HG03457 (cell line): ENCODE data around the gene CAMKK2.
"Not testable (repeated sequence)": the region's sequence is repeated elsewhere in the genome, so short reads cannot be mapped to it uniquely, and the experiment has no call there.

Experiments used
- ATAC-seq: cut with Tn5 transposase; IDR thresholded peaks from one replicate; pipeline ENCODE4 v1.9.1; 2021; ENCODE audit warnings: moderate number of reproducible peaks; ENCODE audit not compliant: unreplicated experiment

The CAMKK2 gene

DNA sequence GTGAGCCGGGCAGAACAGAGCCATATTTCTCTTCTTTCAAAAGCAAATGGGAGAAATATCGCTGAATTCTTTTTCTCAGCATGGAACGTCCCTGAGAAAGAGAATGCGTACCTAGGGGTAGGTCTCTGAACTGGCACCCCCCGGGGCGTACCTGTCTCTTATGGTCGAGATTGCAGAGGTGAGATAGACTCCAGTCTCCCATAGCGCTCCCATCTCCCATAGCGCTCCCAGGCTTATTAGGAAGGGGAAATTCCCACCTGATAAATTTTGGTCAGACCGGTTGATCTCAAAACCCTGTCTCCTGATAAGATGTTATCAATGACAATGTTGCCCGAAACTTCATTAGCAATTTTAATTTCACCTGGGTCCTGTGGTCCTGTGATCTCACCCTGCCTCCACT, 16.0 kb downstream of the CAMKK2 start:
- ATAC-seq = not testable (repeated sequence)

DNA sequence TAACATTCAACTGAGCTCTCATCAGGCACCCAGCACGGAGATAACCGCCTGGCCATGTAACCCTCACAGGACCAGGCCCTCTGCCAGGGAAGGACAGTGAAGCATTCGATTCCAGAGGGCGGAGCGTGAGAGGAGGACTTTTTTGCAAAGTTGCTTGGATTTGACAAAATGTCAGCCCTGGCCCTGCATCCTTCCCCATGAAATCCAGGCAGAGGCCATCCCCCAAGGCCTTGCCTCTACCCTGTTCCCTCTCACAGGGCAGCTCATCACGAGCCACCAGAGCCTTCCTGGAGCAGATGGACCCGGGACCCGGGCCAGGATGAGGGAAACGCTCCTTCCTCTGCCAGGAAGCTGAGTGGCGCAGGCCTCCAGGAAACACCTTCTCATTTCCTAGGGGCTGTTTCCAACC, 17.0 kb downstream of the CAMKK2 start:
- ATAC-seq = no peak

DNA sequence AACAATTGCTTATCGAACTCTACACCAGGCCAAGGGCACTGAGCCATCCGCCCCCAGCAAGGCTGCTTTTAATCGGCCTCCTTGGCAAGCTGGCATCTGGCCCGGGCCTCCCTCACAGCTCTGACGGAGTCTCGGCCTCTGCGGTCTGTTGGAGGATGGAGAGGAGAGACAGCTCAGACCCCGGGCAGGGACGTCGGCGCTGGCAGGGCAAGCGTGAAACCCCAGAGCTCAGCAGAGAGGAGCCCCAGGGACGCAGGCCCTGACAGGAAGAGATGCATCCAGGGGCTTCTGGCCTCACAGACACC, 17.5 kb downstream of the CAMKK2 start:
- no peak for ATAC-seq

DNA sequence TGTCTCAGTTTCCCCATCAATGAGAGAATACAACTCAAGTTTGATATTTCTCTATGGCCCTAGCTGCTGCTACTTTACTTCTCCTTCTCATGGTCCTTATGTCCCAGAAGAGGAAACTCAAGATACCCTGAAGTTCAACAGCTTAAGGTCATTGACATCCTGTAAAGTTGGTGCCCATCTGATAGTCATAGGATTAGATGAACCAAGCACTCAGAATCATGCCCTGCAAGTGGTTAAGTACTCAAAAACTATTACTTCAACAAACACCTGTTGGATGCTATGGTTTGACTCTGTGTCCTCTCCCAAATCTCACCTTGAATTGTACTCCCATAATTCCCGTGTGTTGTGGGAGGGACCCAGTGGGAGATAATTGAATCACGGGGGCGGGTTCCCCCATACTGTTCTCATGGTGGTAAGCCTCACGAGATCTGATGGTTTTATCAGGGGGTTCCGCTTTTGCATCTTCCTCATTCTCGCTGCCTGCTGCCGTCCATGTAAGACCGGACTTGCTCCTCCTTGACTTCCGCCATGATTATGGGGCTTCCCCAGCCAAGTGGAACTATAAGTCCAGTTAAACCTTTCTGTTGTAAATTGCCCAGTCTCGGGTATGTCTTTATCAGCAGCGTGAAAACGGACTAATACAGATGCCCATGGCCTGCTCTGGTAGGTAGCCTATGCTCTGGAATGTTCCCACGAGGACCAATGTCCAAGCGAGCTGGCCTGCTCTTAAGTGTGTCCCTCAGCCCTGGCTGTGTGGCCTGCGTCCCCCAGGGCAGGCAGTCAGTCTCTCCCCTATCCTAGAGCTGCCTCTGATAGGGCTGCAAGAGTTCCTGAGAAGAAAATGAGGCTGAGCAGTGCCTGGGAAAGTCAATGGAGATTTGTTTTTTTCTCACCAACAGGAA, 18.1 kb downstream of the CAMKK2 start:
- no peak for ATAC-seq

DNA sequence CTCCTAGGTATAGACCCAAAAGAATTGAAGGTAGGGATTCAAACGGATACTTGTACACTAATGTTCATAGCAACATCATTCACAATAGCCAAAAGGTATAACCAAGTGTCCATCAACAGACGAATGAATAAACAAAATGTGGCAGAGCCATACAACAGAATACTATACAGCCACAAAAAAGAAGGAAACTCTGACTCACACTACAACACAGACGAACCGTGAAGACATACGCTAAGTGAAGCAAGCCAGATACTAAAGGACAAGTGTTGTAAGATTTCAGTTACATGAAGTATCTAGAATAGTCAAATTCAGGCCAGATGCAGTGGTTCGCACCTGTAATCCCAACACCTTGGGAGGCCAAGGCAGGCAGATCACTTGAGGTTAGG, 19.1 kb downstream of the CAMKK2 start:
- no peak for ATAC-seq

DNA sequence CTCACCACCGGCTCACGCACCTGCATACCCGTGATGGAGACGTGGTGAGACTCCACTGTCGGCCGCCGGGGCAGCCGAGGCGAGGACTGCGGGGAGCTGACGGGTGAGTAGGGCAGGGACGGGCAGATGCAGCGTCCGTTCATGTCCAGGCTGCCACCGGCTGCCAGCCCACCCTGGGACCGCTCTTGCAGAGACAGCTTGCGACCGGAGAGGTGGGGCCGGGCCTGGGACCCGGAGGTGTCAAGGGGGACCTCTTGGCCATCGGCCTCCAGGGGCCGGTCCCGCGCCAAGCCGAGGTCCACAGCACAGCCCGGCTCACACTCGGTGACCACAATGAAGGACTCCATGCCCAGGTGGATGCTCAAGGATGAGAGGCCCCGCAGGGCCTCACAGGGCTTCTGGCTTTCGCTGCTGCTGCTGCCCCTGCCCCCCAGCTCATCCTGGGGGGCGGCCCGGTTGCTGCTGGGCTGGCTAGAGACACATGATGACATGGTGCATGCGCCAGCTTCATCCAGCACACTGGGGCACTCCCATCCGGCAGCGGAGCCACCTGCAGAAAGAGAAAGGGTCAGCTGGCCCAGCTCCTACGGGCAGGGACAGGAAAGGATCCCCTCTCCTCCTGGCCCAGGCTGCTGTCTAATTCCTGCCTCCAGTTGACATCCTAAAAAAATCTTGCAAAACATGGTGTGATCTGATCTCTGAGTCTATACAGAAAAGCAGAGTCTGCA, 22.3 kb downstream of the CAMKK2 start:
- no peak for ATAC-seq

DNA sequence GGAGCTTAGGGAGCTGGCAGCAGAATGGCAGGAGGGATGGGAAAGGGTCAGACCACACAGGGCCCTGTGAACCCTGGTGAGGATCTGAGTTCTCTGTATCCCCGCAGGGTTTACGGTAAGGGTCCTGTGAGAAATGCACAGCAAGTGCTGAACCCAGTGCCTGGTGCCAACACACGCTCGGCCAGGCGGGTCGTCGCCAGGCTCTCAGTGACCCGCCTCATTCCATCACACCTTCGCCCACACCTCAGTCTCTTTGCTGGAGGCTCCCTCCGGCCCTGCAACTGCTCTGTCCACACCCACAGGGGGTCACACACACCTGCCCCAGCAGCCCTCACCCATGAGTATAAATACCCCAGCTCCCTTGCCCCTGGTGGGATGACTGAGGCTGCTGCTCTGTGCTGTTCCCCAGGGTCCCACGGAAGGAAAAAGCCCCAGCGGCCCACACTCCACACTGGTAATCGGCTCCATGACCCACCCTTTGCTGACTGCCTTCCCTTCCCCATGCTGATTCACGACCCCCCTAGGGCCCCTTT, 23.1 kb downstream of the CAMKK2 start:
- ATAC-seq = no peak

DNA sequence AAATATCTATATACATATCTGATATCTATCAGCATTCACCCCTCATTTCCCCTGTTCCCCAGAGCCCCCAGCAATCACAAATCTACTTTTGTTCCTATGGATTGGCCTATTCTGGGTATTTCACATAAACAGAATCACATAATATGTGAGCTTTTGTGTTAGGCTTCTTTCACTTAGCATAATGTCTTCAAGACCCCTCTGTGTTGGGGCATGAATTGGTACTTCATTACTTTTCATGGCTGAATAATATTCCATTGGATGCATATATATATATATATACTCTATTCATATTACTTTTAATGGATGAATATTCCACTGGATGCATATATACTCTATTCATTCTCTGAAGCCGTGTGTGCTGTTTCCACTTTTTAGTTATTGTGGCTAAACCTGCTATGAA, 28.7 kb downstream of the CAMKK2 start:
- ATAC-seq = no peak

DNA sequence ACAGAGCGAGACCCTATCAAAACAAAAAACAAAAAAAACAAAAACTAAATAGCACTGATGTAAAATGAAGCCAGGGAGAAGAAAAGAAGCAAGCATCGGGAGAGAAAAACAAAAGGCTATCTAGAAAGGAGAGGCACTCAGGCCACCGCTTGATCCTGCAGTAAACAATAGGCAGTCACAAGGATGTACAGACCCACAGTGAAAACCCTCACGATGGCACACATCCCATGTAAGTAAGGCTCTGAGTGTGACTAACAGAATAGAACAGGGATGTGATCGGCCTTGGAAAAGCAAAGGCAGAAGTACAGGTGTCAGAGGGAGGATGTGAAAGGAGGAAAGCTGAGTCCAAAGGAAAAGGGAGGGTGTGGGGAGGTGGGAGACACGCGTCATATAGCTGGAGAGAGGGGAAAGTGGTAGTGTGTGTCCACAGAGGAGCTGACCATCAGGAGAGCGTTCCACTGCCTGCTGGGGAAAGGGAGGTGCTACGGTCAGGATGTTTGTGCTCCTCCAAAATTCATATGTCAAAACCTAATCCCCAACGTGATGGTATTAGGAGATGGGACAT, 31.5 kb downstream of the CAMKK2 start:
- ATAC-seq = no peak

DNA sequence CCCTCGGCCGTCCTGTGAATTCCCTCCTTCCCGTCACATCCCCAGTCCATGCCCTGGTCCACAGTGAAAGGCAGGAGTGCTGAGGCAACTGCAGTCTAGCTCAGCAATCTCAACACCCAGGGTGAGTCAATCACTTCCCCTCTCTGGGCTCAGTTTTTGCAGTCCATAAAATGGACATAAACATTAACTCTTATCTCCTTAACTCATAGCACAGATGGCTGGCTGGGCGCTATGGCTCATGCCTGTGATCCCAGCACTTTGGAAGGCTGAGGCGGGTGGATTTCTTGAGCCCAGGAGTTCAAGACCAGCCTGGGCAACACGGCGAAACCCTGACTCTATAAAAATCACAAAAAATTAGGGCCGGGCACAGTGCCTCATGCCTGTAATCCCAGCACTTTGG, 32.4 kb downstream of the CAMKK2 start:
- no peak for ATAC-seq

DNA sequence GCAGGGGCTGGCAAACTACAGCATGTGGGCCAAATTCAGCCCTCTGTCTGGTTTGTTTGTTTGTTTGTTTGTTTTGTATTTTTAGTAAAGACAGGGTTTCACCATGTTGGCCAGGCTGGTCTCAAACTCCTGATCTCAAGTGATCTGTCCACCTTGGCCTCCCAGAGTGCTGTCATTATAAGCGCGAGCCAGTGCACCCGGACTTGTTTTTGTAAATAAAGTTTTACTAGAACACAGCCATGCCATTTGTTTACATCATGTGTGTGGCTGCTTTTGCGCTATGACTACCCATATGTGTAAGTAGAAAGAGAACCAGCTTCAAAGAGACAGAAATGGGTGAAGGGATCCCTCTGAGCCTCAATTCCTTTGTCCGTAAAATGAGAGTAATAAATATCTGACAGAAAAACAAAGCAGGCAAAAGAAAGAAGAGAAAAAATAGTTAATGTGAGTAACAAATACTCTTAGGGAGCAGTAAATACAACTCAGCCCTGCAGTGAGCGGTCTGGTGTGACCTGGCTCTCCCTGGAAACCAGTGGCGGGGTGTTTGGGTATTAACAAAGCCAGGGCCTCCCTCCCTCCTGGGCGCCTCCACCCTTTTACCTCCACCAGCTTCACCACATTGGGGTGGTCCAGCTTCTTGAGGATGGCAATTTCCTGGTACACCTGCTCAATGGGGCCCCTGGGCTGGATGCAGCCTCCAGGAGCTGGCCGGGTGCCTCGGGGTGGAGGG, 33.1 kb downstream of the CAMKK2 start:
- ATAC-seq = no peak

DNA sequence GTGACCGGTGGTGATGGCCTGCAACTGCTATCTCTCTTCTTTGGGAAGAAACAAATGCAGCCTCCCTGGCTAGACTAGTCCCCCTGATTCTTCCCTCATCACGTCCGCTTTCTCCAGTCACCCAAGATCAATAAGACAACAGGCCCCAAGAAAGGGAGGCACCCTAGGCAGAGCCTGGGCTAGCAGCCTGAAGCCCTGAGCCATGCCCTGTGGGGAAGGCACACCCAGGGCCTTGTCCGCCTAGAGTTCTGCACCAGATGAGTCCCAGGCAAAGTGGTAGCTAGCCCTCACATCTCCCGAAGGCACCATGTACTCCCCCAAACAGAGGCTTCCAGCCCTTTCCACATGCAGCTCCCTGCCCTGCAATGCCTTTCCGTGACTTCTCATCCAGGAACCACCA, 35.1 kb downstream of the CAMKK2 start:
- no peak for ATAC-seq

DNA sequence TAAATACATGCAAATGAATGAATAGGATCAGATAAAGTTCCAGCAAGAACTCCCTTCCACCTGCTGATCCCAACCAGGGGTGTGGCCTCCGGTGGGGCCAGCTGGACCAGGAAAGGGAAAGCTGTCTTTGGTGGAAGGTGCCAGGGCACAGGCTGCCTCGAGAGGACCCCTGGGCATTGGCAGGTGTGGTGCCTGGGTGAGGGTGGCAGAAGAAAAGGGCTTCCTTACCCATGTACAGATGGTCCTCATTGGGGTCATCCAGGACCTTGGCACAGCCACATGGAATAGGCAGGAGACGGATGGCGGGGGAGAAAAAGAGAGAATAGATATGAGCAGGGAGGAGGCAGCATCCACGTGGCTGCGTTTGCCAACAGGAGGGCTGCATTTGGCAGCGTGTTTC, 36.4 kb downstream of the CAMKK2 start:
- ATAC-seq = no peak

DNA sequence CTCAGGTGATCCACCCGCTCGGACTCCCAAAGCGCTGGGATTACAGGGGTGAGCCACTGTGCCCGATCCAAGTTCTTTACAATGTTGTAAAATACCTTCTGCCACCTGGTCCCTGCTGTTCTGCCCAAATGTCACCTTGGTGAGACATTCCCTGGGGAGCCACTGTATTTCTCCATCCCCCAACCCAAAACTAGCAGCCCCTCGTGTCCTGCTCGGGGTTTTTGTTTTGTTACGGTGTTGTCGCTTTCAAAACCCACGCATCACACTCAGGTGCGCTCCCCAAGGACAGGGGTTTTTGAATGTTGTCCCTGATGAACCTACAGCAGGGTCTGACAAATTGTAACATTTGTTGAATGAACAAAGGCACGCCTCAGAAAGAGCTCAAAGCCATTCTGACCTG, 37.4 kb downstream of the CAMKK2 start:
- ATAC-seq = no peak

DNA sequence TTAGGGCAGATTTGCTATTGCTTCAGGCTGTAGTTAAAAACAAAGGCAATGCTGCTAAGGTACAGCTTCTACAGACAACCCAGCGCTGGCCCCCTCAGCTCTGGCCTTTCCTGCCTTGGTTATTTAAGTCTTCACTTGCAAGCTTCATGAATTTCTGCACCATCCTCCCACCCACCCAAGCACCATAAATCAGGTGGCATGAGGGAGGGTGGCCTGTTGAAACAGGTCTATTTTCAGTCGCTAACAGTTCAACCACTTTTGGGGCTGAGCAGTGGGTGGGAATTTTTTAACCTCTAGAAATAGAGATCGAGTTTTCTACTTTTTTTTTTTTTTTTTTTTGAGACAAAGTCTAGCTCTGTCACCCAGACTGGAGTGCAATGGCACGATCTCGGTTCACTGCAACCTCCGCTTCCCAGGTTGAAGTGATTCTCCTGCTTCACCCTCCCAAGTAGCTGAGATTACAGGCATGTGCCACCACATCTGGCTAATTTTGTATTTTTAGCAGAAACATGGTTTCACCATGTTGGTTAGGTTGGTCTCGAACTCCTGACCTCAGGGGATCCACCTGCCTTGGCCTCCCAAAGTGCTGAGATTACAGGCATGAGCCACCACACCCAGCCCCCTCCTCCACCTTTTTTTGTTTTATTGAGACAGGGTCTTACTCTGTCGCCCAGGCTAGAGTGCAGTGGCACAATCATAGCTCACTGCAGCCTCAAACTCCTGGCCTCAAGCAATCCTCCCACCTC, 38.6 kb downstream of the CAMKK2 start:
- ATAC-seq = not testable (repeated sequence)

DNA sequence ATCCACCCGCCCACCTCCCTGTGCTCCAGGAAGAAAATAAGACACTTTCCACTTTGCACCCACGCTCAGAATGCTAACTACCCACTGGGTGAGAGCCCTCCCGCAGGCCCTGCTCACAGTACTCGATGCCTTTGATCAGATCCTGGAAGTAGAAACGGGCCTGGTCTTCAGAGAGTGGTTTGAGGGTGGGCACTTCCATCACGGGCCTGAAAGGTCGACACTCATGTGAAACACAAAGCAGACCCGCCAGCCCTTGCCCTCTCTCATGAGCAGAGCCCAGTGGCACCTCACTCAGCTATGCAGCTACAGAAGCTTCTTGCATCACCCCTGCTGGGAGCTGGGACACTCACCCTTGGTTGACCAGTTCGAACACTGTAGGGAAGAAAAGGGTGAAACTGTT, 41.1 kb downstream of the CAMKK2 start:
- no peak for ATAC-seq

DNA sequence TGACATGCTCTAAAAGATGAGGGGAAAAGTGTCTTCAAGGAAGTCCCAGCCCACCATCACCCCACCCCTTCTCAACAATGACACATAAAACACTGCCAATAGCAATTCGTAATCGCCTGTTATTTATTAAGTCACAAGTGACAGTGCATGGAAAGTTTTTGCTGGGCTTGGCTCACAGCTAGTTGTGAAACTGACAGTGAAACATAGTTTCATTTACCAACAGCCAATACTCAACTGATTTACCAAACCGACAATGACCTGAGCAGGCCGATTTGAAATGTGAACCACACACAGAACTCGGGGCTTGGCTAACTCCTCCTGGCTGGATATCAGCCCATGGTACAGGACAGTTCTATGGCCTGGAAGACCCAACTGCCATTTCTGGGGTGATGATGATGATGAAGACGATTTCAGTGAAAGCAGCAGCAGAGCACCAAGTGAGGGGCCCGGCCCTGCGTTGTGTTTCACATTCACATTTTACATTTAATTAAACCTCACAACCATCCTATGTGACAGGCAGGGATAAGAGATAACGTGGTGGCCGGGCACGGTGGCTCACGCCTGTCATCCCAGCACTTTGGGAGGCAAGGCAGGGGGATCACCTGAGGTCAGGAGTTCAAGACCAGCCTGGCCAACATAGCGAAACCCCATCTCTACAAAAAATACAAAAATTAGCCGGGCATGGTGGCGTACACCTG, 42.7 kb downstream of the CAMKK2 start:
- no peak for ATAC-seq

DNA sequence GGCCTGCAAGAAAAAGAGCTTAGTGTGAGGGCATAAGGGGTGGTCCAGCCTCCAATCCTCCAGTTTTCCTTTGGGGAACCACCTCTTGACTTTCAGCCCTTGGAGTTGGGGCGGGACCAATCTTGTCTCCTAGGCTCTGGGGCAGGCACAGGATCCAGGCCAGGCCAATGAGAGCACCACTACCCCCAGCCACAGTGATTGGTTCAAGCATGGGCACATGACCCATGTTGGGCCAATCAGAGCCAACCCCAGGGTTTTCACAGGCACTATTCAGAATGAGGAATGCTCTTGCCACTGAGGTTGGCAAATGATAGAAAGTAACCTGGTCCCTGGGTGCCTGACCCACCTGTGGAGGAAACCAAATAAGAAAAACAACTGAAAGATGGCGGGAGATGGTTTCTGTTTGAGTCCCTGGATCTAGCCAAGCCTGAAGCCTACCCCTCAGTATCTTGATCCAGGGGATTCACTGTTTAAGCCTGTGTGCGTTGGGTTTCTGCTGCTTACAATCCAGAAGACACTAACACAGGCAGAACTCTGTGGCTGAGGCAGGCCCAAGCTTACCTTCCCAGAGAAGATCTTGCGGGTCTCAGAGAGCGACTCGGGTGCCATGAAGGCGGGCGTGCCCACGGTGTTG, 43.7 kb downstream of the CAMKK2 start:
- no peak for ATAC-seq

DNA sequence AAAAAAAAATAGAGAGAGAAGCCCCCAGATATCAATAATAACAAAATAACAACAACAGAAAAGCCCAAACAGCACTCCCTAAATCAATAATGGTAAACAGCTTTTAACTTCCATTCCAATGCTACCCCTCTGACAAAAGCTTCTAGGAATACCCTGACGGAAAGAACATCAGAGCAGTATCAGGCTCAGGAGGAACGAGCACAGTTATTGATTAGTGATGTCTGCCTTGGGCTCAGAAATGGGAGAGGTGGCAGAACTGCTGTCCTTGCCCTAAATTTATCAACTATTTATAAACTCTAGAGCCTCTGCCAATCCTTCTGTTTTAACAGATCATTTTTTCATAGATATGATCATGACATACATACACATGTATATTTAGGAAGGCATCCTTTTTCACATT, 44.7 kb downstream of the CAMKK2 start:
- no peak for ATAC-seq

DNA sequence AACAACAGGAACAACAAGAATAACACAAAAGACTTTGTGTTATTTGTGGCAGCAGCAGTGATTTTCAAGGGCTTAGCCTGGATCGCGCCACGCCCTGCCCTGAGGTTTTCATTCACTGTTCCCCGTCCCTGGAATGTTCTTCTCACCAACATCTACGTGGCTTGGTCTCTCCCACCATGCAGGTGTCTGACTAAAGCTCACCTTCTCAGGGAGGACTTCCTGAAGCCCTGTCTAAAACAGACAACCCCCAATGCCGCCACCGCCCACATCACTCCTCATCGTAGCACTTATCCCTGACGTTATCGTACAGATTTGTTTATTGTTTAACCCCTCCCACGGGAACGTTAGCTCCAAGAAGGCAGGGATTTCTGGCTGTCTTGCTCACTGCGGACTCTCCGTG, 46.1 kb downstream of the CAMKK2 start:
- ATAC-seq = no peak
